ENCODE data around the gene GPR65.

DNA sequence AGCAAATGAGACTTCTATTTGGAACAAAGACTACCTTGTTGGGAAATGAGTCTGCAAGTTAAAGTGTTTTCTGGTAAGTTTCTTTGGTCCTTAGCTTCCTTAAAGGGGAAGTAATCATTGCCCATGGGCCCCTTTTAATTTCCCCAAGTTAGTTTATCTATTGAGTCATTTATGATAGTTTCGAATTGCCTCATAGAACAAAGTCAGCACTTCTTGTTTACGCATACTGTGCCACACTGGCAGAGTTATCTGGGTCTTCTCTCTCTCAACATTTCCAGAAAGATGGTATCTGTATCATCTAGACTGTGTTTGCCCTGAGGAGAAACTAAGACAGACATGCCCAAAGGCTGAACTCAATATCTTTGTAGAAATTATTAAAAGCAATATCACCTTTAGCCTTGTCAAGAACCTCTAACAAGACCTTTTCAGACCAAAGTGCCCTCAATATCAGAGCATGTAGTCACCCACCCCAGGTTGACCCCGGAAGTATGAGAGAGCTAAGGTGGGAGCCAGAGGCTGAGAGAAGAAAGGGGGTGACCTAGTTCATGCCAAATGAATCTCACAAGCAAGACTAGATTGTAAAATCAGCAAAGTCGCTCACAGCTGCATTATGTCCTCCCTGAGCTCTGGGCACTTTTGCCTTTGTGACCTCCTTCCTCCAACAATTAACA lies 40.0 kb downstream of the GPR65 start:
- TF ChIP-seq POLR2A (IDR thresholded peaks at IDR 0.05; ENCODE audit: low read depth, low read length) (no peak), POLR2AphosphoS5 (IDR thresholded peaks at IDR 0.05; ENCODE audit: low read depth, low read length) (no peak)
